Measurements from ENCODE around the gene SMNDC1.

DNA sequence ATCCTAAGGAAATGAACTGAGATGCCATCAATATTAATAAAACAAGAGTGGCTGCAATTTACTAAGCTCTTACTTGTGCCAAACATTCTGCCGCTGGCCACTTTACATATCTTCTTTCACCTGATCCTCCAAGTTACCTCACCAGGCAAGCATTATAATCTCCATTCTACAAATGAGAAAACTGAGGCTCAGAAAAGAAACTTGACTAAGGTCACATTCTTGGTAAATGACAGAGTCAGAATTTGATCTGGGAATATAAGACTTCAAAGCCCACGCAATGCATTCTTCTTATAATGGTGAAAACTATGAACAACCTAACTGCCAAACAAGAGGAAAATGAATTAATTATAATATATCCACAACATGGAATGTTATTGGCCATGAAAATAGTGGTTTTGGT, 46.1 kb upstream of the SMNDC1 start:
- TF ChIP-seq, protein P1, sequence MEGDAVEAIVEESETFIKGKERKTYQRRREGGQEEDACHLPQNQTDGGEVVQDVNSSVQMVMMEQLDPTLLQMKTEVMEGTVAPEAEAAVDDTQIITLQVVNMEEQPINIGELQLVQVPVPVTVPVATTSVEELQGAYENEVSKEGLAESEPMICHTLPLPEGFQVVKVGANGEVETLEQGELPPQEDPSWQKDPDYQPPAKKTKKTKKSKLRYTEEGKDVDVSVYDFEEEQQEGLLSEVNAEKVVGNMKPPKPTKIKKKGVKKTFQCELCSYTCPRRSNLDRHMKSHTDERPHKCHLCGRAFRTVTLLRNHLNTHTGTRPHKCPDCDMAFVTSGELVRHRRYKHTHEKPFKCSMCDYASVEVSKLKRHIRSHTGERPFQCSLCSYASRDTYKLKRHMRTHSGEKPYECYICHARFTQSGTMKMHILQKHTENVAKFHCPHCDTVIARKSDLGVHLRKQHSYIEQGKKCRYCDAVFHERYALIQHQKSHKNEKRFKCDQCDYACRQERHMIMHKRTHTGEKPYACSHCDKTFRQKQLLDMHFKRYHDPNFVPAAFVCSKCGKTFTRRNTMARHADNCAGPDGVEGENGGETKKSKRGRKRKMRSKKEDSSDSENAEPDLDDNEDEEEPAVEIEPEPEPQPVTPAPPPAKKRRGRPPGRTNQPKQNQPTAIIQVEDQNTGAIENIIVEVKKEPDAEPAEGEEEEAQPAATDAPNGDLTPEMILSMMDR (IDR thresholded peaks at IDR 0.05) = no peak
- TF ChIP-seq HDAC2 (IDR thresholded peaks at IDR 0.05) = no peak
- TF ChIP-seq POLR2A (IDR thresholded peaks at IDR 0.05; ENCODE audit: low read length) = no peak
- no peak for TF ChIP-seq MAZ (IDR thresholded peaks at IDR 0.05; ENCODE audit: borderline replicate concordance, low read depth, low read length)
- no peak for TF ChIP-seq FOSL2 (IDR thresholded peaks at IDR 0.05)
- no peak for TF ChIP-seq FOSL2 (CRISPR knock-in tag; IDR thresholded peaks at IDR 0.05)
- no peak for TF ChIP-seq EP300 (IDR thresholded peaks at IDR 0.05)
- TF ChIP-seq, protein P2, sequence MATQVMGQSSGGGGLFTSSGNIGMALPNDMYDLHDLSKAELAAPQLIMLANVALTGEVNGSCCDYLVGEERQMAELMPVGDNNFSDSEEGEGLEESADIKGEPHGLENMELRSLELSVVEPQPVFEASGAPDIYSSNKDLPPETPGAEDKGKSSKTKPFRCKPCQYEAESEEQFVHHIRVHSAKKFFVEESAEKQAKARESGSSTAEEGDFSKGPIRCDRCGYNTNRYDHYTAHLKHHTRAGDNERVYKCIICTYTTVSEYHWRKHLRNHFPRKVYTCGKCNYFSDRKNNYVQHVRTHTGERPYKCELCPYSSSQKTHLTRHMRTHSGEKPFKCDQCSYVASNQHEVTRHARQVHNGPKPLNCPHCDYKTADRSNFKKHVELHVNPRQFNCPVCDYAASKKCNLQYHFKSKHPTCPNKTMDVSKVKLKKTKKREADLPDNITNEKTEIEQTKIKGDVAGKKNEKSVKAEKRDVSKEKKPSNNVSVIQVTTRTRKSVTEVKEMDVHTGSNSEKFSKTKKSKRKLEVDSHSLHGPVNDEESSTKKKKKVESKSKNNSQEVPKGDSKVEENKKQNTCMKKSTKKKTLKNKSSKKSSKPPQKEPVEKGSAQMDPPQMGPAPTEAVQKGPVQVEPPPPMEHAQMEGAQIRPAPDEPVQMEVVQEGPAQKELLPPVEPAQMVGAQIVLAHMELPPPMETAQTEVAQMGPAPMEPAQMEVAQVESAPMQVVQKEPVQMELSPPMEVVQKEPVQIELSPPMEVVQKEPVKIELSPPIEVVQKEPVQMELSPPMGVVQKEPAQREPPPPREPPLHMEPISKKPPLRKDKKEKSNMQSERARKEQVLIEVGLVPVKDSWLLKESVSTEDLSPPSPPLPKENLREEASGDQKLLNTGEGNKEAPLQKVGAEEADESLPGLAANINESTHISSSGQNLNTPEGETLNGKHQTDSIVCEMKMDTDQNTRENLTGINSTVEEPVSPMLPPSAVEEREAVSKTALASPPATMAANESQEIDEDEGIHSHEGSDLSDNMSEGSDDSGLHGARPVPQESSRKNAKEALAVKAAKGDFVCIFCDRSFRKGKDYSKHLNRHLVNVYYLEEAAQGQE (IDR thresholded peaks at IDR 0.05) = no peak
- TF ChIP-seq RFX5 (IDR thresholded peaks at IDR 0.05) = no peak
- TF ChIP-seq CHD2 (IDR thresholded peaks at IDR 0.05; ENCODE audit: low read length, partially characterized antibody) = no peak
